HTERT RPE-1 (cell line): ENCODE data around the gene HS2ST1.
"Not testable (repeated sequence)": the region's sequence is repeated elsewhere in the genome, so short reads cannot be mapped to it uniquely, and the experiment has no call there.

Experiments
- in situ Hi-C: fragments of 300-500 bp; cut with MboI; formaldehyde crosslinking; loops from 4 replicates; pipeline ENCODE4 v1.14.3; 2020; ENCODE audit warnings: low sequenced_read_pairs

The HS2ST1 gene

GRCh38 chr1:87004857-87005256 lies 90.4 kb downstream of the HS2ST1 start:
- in situ Hi-C loops: no loop called here

- in situ Hi-C loops: no loop called here
Measured at GRCh38 chr1:87007323-87007722, 92.9 kb downstream of the HS2ST1 start.

DNA sequence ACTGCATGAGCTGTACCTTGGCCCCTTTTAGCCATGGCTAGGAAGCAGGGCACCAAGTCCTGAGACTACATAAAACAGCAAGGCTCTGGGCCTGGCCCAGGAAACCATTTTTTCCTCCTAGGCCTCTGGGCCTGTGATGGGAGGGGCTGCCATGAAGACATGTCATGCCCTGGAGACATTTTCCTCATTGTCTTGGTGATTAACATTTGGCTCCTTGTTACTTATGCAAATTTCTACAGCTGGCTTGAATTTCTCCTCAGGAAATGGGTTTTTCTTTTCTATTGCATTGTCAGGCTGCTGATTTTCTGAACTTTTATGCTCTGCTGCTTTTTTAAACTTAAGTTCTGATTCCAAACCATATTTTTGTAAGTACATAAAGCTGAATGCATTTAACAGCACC lies 99.0 kb downstream of the HS2ST1 start:
- in situ Hi-C loops: not testable (repeated sequence)

GRCh38 chr1:87017998-87018672 lies 103.7 kb downstream of the HS2ST1 start:
- in situ Hi-C loops: no loop called here

DNA sequence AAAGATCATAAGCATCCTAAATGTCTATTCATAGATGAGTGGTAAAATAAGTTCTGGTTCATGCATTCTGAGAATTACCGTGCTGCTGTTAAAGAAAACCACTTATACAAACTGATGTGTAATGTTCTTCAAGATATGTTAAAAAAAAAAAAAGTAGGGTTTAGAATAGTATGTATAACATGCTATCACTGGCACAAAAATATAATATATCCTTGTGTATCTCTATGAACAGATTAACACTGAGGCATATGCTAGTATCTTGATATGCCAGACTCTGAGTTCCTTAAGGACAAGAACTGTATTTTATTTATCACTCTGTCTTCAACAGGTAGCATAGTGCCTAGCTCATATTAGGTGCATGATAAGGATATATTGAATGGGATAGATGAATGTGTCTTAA lies 108.9 kb downstream of the HS2ST1 start:
- in situ Hi-C loops: no loop called here

DNA sequence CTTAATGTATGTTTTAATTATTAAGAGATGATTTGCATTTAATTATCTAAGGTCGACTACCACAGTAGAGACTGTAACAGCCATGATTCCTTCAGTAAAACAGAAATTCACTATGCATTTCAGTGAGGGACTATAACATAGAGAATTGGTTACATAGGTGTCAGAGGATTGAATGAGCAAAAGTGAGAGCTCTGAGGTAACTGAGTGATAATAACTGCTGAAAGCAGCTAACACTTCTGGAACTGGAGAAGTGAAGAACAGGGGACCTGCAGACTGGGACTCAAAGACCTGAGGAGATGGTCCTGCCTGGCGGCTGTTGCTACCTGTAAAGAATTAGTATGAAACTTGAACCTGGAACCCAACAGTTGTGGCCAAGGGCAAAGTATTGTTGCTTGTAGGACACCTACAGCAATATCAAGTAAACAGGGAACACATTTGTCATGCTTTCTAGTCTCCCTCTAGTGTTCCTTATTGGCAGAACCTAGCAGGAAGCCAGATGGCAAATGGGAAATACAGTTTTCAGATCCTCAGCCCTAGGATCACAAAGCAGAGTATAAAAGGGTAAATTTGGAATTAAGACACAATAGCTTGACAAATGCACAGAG lies 110.6 kb downstream of the HS2ST1 start:
- in situ Hi-C loops: no loop called here

DNA sequence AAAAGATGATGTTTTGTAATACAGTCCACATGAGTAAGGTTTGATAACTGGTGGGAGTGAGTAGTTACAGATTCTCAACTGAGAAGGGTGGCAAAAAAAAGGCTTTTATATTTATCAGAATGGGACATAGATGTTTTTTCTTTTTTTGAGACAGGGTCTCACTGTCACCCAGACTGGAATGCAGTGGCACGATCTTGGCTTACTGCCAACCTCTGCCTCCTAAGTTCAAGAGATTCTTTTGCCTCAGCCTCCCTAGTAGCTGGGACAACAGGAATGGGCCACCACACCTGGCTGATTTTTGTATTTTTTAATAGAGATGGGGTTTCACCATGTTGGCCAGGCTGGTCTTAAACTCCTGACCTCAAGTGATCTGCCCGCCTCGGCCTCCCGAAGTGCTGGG lies 113.1 kb downstream of the HS2ST1 start:
- in situ Hi-C loops: not testable (repeated sequence)

- in situ Hi-C loops: no loop called here
Measured at GRCh38 chr1:87028576-87028975, 114.1 kb downstream of the HS2ST1 start.

- in situ Hi-C loops: no loop called here
Measured at GRCh38 chr1:87030740-87031690, 116.6 kb downstream of the HS2ST1 start.

DNA sequence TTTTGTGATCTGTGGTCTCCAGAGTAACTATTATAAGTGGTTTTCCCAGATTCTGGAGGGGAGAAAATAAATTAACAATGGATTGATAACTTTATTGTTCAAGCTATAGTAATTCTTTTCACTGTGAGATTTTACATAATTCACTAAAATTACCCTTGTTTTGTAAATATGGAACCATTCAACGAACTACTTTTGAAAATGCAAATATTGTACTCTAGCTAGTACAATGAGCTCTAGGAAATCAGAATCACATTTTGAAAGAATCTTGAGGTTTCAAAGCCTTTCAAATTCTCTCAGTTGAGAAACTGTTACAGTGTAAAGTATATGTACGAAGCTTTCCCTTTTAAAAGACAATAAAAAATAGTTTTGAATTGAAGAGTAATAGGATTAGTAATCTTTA lies 119.9 kb downstream of the HS2ST1 start:
- in situ Hi-C loops: no loop called here

GRCh38 chr1:87039096-87039495 lies 124.7 kb downstream of the HS2ST1 start:
- in situ Hi-C loops: no loop called here

- in situ Hi-C loops: no loop called here
Measured at GRCh38 chr1:87042111-87042811, 127.8 kb downstream of the HS2ST1 start.

GRCh38 chr1:87044424-87044823 lies 130.0 kb downstream of the HS2ST1 start:
- in situ Hi-C loops: no loop called here

DNA sequence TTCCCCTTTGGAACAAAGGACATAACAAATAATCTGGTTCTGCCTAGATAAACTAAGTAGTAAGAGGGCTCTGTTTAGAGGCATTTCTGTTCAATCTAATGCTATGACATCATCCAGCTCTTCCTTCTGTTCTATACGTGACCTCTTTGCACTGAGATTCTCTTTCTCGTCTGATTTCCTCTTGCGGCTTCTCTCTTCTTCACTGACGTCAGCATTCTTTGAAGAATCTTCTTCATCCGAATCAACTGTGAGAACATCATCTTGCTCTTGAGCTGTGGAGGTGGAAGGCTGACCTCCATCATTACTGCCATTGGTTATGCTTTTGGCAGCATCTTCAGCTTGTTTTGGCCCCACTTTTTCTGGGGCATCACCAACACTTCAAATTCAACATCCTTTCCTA lies 130.4 kb downstream of the HS2ST1 start:
- in situ Hi-C loops: no loop called here

- in situ Hi-C loops: no loop called here
Measured at GRCh38 chr1:87045761-87046304, 131.4 kb downstream of the HS2ST1 start.

- in situ Hi-C loops: no loop called here
Measured at GRCh38 chr1:87046951-87047350, 132.5 kb downstream of the HS2ST1 start.

- in situ Hi-C loops: no loop called here
Measured at GRCh38 chr1:87048237-87048636, 133.8 kb downstream of the HS2ST1 start.

- in situ Hi-C loops: no loop called here
Measured at GRCh38 chr1:87051965-87052364, 137.5 kb downstream of the HS2ST1 start.

DNA sequence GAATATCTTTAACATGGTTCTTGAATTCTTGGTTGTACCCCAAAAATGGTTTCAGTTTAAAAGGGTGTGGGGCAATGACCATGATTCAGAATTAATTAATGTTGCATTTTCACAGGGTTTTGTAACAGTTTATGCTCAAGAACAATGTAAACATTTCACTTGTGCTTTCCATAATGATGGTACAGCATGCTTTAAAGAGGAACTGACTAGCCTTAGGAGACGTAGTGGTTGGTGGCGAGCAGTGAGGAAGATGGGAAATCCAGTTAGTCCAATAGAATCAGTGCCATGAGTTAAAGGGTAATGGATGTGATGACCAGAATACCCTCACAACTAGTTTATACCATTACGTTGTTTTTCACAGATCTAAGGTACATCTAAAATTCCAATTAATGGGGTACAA lies 138.0 kb downstream of the HS2ST1 start:
- in situ Hi-C loops: no loop called here

DNA sequence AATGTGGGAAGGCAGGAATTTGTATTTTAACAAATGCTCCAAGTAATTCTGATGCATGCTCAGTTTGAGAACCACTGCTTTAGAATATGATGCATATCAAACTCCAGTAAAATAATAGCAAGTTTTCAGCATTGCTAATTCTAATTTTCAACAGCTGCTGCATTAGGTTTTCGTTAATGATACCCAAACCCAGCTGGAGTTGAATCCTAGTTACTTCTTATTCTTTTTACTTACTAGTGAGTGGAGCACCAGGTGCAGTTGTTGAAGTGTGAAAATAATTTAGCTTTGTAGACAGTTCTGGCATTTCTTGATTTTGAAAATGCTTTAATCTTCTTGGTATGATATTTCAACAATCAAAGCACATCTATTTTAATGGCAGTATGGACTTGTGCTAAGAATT lies 138.5 kb downstream of the HS2ST1 start:
- in situ Hi-C loops: no loop called here

DNA sequence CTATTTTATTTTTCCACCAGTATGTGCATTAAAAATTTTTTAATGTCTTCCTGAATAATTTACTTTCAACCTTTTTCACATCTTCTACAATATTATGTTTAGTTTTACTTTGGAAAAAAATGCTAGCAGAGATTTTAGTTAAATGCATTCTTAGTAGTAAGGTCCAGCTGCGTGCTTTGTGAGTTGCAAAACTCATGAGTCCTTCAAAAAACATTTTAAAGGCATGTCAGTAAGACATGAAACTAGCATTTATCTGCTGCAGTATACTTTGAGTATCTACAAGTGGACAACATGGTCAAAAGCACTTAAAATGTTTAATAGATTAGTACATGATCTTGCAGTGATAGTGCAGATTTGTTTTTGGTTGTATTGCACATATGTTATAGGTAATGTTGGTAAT lies 139.0 kb downstream of the HS2ST1 start:
- in situ Hi-C loops: no loop called here
